ENCODE measurements around the gene FEZF2.

DNA sequence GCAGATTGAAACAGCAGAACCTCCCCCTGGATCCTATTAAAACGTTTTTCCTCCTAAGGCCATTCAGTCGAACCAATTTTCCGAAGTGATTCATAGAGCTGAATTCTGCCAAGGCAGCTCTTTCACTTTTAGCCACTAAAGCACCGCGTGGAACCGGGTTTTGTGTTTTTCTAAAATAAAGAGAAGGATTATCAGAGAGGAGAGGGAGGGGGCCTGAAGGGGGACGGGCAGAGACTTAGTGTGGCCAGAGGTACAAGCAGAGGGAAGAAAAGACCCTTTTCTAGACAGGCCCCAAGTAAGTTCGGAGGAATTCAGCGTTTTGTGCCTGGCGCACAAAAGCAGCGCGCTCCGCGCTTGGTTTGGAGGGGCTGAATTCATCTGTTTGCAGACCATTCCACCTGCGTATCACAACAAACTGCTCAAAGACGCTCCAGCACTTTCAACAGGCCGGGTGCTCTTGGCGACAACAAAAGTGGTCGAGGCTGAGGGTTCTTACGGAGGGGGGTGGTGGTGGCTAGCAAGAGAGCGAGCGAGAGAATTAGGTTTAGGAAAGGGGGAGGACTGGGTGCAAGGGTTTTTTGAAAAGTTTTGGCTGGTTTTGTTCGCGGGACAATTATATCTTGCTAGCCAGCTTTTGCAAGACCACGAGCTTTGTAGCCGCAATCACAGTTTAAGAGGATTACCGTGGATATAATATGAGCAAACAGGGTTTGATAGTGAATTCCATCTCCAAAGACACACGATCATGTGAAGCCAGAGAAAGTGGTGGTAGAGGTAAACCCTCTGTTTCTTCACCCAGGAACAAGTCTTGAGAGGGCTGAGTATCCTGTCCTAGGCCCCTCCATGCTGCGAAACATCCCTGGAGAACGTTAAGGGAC is 1.2 kb upstream of the FEZF2 start:
- TF ChIP-seq POLR2AphosphoS5 (IDR thresholded peaks at IDR 0.05; ENCODE audit: low read depth, low read length), result no peak
- TF ChIP-seq CTCF (IDR thresholded peaks at IDR 0.05; ENCODE audit: control extremely low read depth in 1 of 3, insufficient read depth in 1 of 3, low read depth in 1 of 3, low read length in 3 of 3), result no peak
- TF ChIP-seq PHF8 (conservative IDR thresholded peaks at IDR 0.05; ENCODE audit: low read depth, low read length), result no peak
- no peak for TF ChIP-seq CHD2 (IDR thresholded peaks at IDR 0.05; ENCODE audit: low read length)
- TF ChIP-seq EZH2 (IDR thresholded peaks at IDR 0.05; ENCODE audit: low read depth, low read length, severe bottlenecking), result peak; percentile 90
- TF ChIP-seq CEBPB (IDR thresholded peaks at IDR 0.05; ENCODE audit: low read depth, low read length), result no peak
- no peak for TF ChIP-seq NANOG (IDR thresholded peaks at IDR 0.05; ENCODE audit: insufficient read depth, low read depth, low read length, poor library complexity, severe bottlenecking)
- no peak for TF ChIP-seq CBX8 (IDR thresholded peaks at IDR 0.05; ENCODE audit: borderline replicate concordance, low read depth, low read length)
- TF ChIP-seq POLR2A (IDR thresholded peaks at IDR 0.05; ENCODE audit: control extremely low read depth in 1 of 2, low read depth in 2 of 2, low read length in 2 of 2), result no peak
- no peak for TF ChIP-seq TAF7 (optimal IDR thresholded peaks at IDR 0.05; ENCODE audit: borderline replicate concordance, low read depth, low read length)
- TF ChIP-seq JUND (IDR thresholded peaks at IDR 0.05; ENCODE audit: low read length), result no peak
